ENCODE results near the gene TEAD4. TPM values are rescaled to one million over a fixed set of nuclear protein-coding genes. Genes with fewer than 3 reads are reported as not detected.

Gene TEAD4
- total RNA-seq, 1 experiment from 2014 or later: 96.8 TPM

- Mint-ChIP-seq H3K27ac (no peak overlapping the region), H3K4me3 (no peak overlapping the region), H3K4me1 (peaks cover 9% of the 10 kb centered on the region), H3K9me3 (no peaks in the 10 kb centered on the region), H3K27me3 (ENCODE audit: low read depth) (no peaks in the 10 kb centered on the region; the same call in 1 of the 2 replicates), H3K36me3 (peaks cover 24% of the 10 kb centered on the region)
- TF ChIP-seq ESRRA (CRISPR knock-in tag; IDR thresholded peaks at IDR 0.05; ENCODE audit: borderline replicate concordance) (no peak), ZNF512 (CRISPR knock-in tag; IDR thresholded peaks at IDR 0.05; ENCODE audit: borderline replicate concordance) (no peak), MXD4 (CRISPR knock-in tag; IDR thresholded peaks at IDR 0.05; ENCODE audit: borderline replicate concordance) (no peak), NFE2L1 (CRISPR knock-in tag; IDR thresholded peaks at IDR 0.05) (no peak), PRRX2 (CRISPR knock-in tag; IDR thresholded peaks at IDR 0.05) (no peak), PREB (CRISPR knock-in tag; IDR thresholded peaks at IDR 0.05; ENCODE audit: borderline replicate concordance) (no peak), CDX4 (CRISPR knock-in tag; IDR thresholded peaks at IDR 0.05; ENCODE audit: borderline replicate concordance) (no peak)
- ATAC-seq: no peak
- peak; percentile 3 for DNase-seq (ENCODE audit: low spot score)
- ChIA-PET POLR2A (interaction anchor here (0.9 kb wide), 1 partner anchor 16 kb away, joined by 3 read pairs; no protein-coding TSS in a partner anchor), CTCF (interaction anchor here (0.8 to 2.8 kb wide), 5 partner anchors 9 to 198 kb away, joined by 3 to 35 read pairs (median 15); no protein-coding TSS in a partner anchor)
Measured at GRCh38 chr12:3042826-3043225, 83.6 kb downstream of the TEAD4 start.

GRCh38 chr12:3043406-3043805, 84.2 kb downstream of the TEAD4 start:
- ChIA-PET POLR2A (no interaction called here), CTCF (interaction anchor here (1.3 to 2.8 kb wide), 2 partner anchors 9 to 198 kb away, joined by 4 to 35 read pairs; no protein-coding TSS in a partner anchor)
- ATAC-seq (no peak), DNase-seq (ENCODE audit: low spot score) (peak; percentile 6)
- Mint-ChIP-seq H3K4me1 (peaks cover 12% of the 10 kb centered on the region), H3K27me3 (ENCODE audit: low read depth) (no peaks in the 10 kb centered on the region; the same call in none of the 2 replicates), H3K9me3 (no peaks in the 10 kb centered on the region), H3K36me3 (peaks cover 19% of the 10 kb centered on the region), H3K4me3 (no peak overlapping the region), H3K27ac (no peak overlapping the region)
- TF ChIP-seq HMGXB4 (CRISPR knock-in tag; IDR thresholded peaks at IDR 0.05) (no peak), ETV6 (CRISPR knock-in tag; IDR thresholded peaks at IDR 0.05) (no peak), JAZF1 (CRISPR knock-in tag; IDR thresholded peaks at IDR 0.05) (no peak), ZNF671 (CRISPR knock-in tag; IDR thresholded peaks at IDR 0.05) (no peak), E2F4 (CRISPR knock-in tag; IDR thresholded peaks at IDR 0.05; ENCODE audit: borderline replicate concordance, low read depth) (no peak), ATF2 (CRISPR knock-in tag; IDR thresholded peaks at IDR 0.05; ENCODE audit: borderline replicate concordance, low read depth) (no peak), USF1 (CRISPR knock-in tag; IDR thresholded peaks at IDR 0.05) (no peak), FOXK1 (CRISPR knock-in tag; IDR thresholded peaks at IDR 0.05) (no peak), ERG (CRISPR knock-in tag; IDR thresholded peaks at IDR 0.05) (no peak), ZNF532 (CRISPR knock-in tag; IDR thresholded peaks at IDR 0.05; ENCODE audit: borderline replicate concordance) (no peak), KAT7 (CRISPR knock-in tag; IDR thresholded peaks at IDR 0.05; ENCODE audit: borderline replicate concordance) (no peak), NFATC4 (CRISPR knock-in tag; IDR thresholded peaks at IDR 0.05) (no peak), NR2C2 (CRISPR knock-in tag; IDR thresholded peaks at IDR 0.05) (no peak)

All from WTC11 (cell line).